Epithelial cell of proximal tubule (primary cell): ENCODE measurements around the gene EXO1. TPM values are rescaled to one million over a fixed set of nuclear protein-coding genes. Genes with fewer than 3 reads are reported as not detected.
A peak's percentile ranks its signal among the peaks of the same experiment; 100 is the strongest.

Experiments used
- DNase-seq: peaks from one replicate; pipeline ENCODE4 v3.0.0-alpha.2; 2011; ENCODE audit warnings: low read depth
- H3K4me3 ChIP-seq: 2 replicates; pipeline ENCODE4 v1.5.1; 2011; ENCODE audit warnings: low read depth, mild to moderate bottlenecking, low read length
- total RNA-seq: library from RNA; depleted of rRNA; stranded (reverse); fragments of >200 nt; gene quantifications from 2 replicates; pipeline ENCODE4 v1.2.3, GENCODE V29; 2015
- TF ChIP-seq, protein P1 (sequence below): conservative IDR thresholded peaks from 2 replicates; pipeline ENCODE4 v1.5.1; 2012; ENCODE audit warnings: low read depth, mild to moderate bottlenecking, low read length

The EXO1 gene
- total RNA-seq, 1 donor from 2014 or later: 13.4 TPM

DNA sequence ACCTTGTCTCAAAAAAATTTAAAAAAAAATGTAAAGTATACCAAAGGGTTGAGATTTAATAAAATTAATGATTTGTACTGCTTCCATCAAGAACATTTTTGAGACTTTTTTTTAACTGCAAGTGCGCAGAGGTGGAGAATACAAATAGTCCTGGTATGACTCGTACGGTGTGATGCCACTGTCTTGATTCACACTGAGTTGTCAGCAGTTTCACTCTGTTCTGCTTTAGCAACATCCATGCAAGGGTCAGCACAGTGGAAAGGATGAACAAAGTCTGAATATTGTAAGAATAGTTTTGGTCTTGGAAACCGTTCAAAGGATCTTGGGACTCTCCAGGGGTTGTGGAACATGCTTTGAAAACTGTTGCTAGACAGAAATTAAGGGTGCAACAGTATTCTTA lies 40.2 kb downstream of the EXO1 start:
- DNase-seq: peak; percentile 26
- TF ChIP-seq, protein P1, sequence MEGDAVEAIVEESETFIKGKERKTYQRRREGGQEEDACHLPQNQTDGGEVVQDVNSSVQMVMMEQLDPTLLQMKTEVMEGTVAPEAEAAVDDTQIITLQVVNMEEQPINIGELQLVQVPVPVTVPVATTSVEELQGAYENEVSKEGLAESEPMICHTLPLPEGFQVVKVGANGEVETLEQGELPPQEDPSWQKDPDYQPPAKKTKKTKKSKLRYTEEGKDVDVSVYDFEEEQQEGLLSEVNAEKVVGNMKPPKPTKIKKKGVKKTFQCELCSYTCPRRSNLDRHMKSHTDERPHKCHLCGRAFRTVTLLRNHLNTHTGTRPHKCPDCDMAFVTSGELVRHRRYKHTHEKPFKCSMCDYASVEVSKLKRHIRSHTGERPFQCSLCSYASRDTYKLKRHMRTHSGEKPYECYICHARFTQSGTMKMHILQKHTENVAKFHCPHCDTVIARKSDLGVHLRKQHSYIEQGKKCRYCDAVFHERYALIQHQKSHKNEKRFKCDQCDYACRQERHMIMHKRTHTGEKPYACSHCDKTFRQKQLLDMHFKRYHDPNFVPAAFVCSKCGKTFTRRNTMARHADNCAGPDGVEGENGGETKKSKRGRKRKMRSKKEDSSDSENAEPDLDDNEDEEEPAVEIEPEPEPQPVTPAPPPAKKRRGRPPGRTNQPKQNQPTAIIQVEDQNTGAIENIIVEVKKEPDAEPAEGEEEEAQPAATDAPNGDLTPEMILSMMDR: no peak
- no peak overlapping the region for H3K4me3 ChIP-seq

DNA sequence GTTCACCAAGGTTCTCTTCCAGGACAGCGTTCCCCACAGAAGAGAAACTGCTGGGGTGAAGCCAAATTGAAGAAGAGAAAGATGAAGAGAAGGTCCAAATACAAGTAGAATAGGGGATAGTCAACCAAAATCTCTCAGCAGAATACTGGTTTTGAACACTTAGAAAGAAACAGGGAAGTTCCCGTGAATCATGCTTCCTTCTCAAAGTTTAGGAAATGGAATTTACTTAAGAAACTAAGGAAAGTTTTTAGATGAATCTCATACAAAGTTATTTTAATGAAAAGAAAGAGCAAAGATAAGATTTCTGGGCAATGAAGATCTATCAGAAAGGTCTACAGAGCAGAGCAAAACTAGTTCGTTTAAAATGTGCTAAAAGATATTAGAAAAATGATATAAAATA lies 43.3 kb downstream of the EXO1 start:
- no peak for DNase-seq
- TF ChIP-seq, protein P1: no peak
- H3K4me3 ChIP-seq: no peak overlapping the region

DNA sequence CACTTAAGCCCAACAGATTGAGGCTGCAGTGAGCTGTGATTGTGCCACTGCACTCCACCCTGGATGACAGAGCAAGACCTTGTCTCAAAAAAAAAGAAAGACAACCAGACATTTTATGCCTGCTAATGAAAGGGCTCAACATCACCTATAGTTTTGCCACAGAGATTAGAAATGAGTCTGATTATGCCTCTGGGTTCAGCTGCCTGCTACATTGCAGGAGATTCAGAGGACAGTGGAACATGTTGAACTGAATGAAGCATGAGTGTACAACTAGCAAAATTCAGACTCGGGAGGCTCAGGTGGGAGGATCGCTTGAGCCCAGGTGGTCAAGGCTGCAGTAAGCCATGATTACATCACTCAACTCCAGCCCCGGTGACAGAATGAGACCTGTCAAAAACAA lies 46.0 kb downstream of the EXO1 start:
- H3K4me3 ChIP-seq: no peak overlapping the region
- no peak for DNase-seq
- TF ChIP-seq, protein P1: no peak

DNA sequence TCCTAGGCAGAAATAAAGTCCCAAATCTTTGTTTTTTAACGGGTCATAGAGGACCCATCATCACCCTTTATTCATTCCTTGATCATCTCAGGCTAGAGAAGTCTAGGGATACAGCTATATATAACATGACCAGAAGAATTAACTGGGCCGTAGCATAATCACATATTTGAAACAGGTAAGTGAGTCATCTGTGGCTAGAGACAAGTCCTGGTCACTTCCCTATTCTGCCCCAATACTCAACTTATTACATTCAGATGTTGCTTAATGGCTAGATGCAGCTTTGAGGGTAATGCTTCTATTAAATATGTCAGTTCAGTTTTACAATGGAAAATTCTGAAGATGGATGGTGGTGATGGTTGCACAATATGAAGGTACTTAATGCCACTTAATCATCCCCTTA lies 47.0 kb downstream of the EXO1 start:
- no peak for DNase-seq
- H3K4me3 ChIP-seq: no peak overlapping the region
- TF ChIP-seq, protein P1: no peak

DNA sequence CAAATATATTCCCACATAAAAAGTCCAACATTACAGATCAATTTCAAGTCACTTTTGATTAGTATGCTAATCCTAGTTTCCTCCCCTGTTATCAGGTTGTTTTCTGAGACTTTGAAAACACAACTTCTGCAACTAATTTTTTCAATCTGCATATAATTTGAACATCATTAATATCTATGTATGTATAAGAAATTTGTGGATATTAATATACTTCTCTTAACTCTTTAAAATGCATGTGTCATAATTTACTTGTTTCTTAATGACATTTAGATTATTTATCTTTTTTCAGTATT lies 48.6 kb downstream of the EXO1 start:
- TF ChIP-seq, protein P1: no peak
- no peak overlapping the region for H3K4me3 ChIP-seq

DNA sequence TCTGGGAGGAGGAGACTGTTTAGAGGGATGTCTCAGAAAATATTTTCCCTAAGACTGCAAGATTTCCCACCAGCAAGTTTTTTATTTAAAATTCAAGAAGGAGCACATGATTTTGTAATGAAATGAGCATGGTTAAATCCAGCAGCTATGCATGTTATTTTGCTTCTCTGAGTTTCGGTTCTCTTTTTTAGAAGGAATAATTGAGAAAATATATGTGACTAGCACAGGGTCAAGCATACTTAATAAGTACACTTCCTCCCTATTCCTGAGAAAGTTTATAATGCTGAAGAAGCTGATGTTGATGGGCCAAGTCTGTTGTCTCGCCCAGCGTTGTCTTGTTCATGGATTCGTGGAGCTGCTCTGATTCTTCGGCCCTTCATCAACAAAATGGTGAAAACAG lies 51.2 kb downstream of the EXO1 start:
- DNase-seq: no peak
- H3K4me3 ChIP-seq: no peak overlapping the region
- TF ChIP-seq, protein P1: no peak

More for the DNA sequence above, 48.6 kb downstream of the EXO1 start:
- DNase-seq: no peak

DNA sequence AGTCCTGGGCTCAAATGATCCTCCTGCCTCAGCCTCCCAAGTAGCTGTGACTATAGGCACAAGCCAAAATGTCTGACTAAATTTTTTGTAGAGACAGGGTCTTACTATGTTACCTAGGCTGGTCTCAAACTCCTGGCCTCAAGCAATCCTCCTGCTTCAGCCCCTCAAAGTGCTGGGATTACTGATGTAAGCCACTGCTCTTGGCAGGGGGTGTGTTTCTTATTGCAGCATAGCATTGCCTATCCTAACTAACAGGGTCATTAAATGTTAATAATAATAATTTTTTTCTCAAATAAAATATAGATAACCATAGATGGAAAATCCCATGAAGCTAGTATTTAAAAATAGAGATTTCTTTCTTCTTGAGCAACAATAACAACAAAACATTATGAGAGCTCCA lies 52.4 kb downstream of the EXO1 start:
- DNase-seq: no peak
- TF ChIP-seq, protein P1: no peak
- no peak overlapping the region for H3K4me3 ChIP-seq
